ENCODE measurements around the gene ANXA9. TPM values are rescaled to one million over a fixed set of nuclear protein-coding genes. Genes with fewer than 3 reads are reported as not detected.

The ANXA9 gene
- total and polyA plus RNA-seq, 2 of the 4 experiments (the other 2 are of a cell fraction), result 0.21 to 0.36 TPM

DNA sequence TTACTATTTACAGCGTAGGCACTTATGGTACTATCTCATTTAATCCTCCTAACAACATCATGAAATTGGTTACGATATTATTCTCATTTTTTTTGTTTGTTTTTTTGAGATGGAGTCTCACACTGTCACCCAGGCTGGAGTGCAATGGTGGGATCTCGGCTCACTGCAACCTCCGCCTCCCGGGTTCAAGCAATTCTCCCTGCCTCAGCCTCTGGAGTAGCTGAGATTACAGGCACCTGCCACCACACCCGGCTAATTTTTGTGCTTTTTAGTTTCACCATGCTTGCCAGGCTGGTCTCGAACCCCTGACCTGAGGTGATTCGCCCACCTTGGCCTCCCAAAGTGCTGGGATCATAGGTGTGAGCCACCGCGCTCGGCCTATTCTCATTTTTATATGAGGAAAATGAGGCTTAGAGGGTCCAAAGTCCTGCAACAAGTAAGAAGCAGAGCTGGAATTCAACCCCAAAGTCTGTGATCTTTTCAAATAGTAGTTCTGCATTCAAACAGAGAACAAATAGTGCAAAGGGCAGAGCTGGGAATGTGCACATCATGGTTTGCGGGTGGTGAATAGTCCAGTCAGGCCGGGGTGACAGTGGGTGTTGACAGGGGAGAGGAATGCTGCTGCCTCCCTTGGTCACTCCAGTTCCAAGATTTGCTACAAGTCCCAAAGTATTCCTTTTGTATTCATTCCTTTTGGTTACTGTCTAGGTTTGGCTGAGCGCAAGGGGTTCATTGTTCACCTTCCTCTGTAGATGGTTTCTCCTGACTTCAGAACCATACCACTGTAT lies 30.8 kb downstream of the ANXA9 start:
- no TSS peak for BruUV-seq (replicated peaks)
- Histone ChIP-seq H4K91ac (ENCODE audit: insufficient read depth, low read depth, low read length) (no peak overlapping the region), H4K8ac (ENCODE audit: low read depth in 2 of 2, low read length in 2 of 2) (no peak overlapping the region), H2BK120ac (ENCODE audit: low read depth, low read length) (no peak overlapping the region), H2BK20ac (ENCODE audit: low read depth, low read length) (no peak overlapping the region), H3K4me2 (ENCODE audit: low read depth, low read length) (no peak overlapping the region), H4K20me1 (ENCODE audit: insufficient read depth, low read length) (no peaks in the 10 kb centered on the region), H3K27me3 (ENCODE audit: control insufficient read depth, insufficient read depth, low read length) (no peaks in the 10 kb centered on the region), H3K9me1 (ENCODE audit: insufficient read depth, low read length) (peaks cover 3% of the 10 kb centered on the region), H3K36me3 (ENCODE audit: control insufficient read depth, insufficient read depth, low read length) (no peaks in the 10 kb centered on the region), H3K14ac (replicated peaks; ENCODE audit: low read depth, low read length) (no peak overlapping the region), H2AK9ac (replicated peaks; ENCODE audit: low read depth, low read length, poor library complexity) (no peak overlapping the region), H2AK5ac (ENCODE audit: low read depth, low read length) (no peak overlapping the region), H3K9ac (ENCODE audit: low read depth, low read length) (no peak overlapping the region), H3K4me3 (ENCODE audit: insufficient read depth, low read depth, low read length) (no peak overlapping the region), H3K4me1 (ENCODE audit: control insufficient read depth, insufficient read depth, low read length) (0 out of 2 replicates have a peak, but pooled peaks cover 1% of the 10 kb centered on the region), H2BK15ac (ENCODE audit: low read depth, low read length) (no peak overlapping the region), H4K5ac (ENCODE audit: low read depth, low read length) (no peak overlapping the region), H3K4ac (ENCODE audit: low read depth, low read length) (no peak overlapping the region), H3K79me1 (ENCODE audit: low read depth in 1 of 2, low read length in 2 of 2) (peaks cover 9 to 35% of the 10 kb centered on the region in 2 experiments), H3K9me3 (ENCODE audit: control insufficient read depth, insufficient read depth, low read length) (no peaks in the 10 kb centered on the region), H3K18ac (ENCODE audit: low read depth, low read length) (no peak overlapping the region), H3K23ac (ENCODE audit: low read depth, low read length) (no peak overlapping the region), H3K56ac (ENCODE audit: extremely low read depth, insufficient read depth, low read length) (no peak overlapping the region), H2BK5ac (ENCODE audit: low read depth, low read length, poor library complexity, severe bottlenecking) (no peak overlapping the region), H2AFZ (replicated peaks; ENCODE audit: low read length, poor library complexity) (no peak overlapping the region), H3K27ac (ENCODE audit: insufficient read depth, low read length) (no peak overlapping the region)
- dilution Hi-C loops (cut with HindIII; ENCODE audit: low sequenced_read_pairs, unreplicated experiment), result no loop called here
- no peak; the same call in 1 of the 2 replicates for ATAC-seq (ENCODE audit: low read depth)
- in situ Hi-C loops (cut with MboI; ENCODE audit: low sequenced_read_pairs), result no loop called here
- intact Hi-C loops (cut with micrococcal nuclease), result no loop called here
- 100% methylated on average over 6 of the region's 14 CpGs; no CpG with 5 or more reads in 1 of the 2 experiments for WGBS, 2 experiments (ENCODE audit: extremely low coverage in 2 of 2, insufficient read length in 1 of 2)
- TF ChIP-seq FOS (IDR thresholded peaks at IDR 0.05; ENCODE audit: low read depth, low read length) (no peak), RCOR1 (IDR thresholded peaks at IDR 0.05; ENCODE audit: insufficient replicate concordance, low read length) (no peak), BHLHE40 (IDR thresholded peaks at IDR 0.05; ENCODE audit: low read depth, low read length) (no peak), CHD1 (IDR thresholded peaks at IDR 0.05; ENCODE audit: low read depth, low read length) (no peak), RFX5 (IDR thresholded peaks at IDR 0.05; ENCODE audit: low read depth, low read length) (no peak), MAFK (IDR thresholded peaks at IDR 0.05; ENCODE audit: low read depth, low read length) (no peak), CEBPB (IDR thresholded peaks at IDR 0.05; ENCODE audit: low read depth, low read length) (no peak), MXI1 (IDR thresholded peaks at IDR 0.05; ENCODE audit: borderline replicate concordance, low read depth, low read length) (no peak), CTCF (conservative IDR thresholded peaks at IDR 0.05; ENCODE audit: low read depth, low read length) (no peak)
- CTCF ChIA-PET, result no interaction called here
- POLR2A ChIA-PET (ENCODE audit: unreplicated experiment), result no interaction called here
- no peak for DNase-seq

All from IMR-90 (cell line).